ENCODE data around the gene WNT11. TPM values are rescaled to one million over a fixed set of nuclear protein-coding genes. Genes with fewer than 3 reads are reported as not detected.

WNT11 gene
- polyA plus RNA-seq, 1 of the 3 experiments (the other 2 are of a cell fraction) = 0.43 TPM

DNA sequence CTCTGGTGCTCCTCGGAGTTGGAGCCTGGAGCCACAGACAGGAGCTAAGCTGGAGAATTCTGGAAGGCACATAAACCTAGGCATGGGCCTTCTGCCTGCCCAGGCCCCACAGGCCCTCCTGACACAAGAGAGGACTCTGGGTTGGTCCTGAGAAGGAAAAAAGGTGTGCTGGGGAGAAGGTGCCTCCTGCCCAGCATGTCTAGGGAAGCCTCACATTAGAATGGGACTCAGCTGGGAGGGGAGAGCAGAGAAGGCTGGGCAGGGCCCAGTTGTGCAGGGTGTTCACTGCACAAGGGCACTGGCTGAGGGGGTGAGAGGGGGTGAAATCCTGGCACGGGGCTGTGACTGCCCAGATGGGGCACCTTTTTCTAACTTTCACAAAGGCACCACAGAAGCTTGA is 39.4 kb upstream of the WNT11 start:
- CTCF ChIA-PET = interaction anchor here (0.5 to 1.8 kb wide), 4 partner anchors 9 to 794 kb away, joined by 3 to 9 read pairs (median 5); no protein-coding TSS in a partner anchor
- Histone ChIP-seq H4K20me1 (ENCODE audit: insufficient read depth) (no peaks in the 10 kb centered on the region), H3K4me2 (no peak overlapping the region), H3K9ac (no peak overlapping the region), H3K9me2 (no peaks in the 10 kb centered on the region), H3K9me3 (no peaks in the 10 kb centered on the region), H3K27ac (ENCODE audit: low read depth in 2 of 2, low read length in 1 of 2) (no peak overlapping the region), H3F3A (replicated peaks; ENCODE audit: insufficient read depth) (no peaks in the 10 kb centered on the region), H3K36me3 (replicated peaks in 1 of 2; ENCODE audit: control insufficient read depth in 1 of 2, insufficient read depth in 2 of 2, low read length in 1 of 2) (no peaks in the 10 kb centered on the region), H3K27me3 (ENCODE audit: insufficient read depth) (no peaks in the 10 kb centered on the region), H3K79me2 (ENCODE audit: insufficient read depth) (no peaks in the 10 kb centered on the region), H2AFZ (ENCODE audit: low read depth) (no peak overlapping the region), H3K4me3 (ENCODE audit: low read depth in 2 of 2, low read length in 1 of 2) (no peak overlapping the region), H3K4me1 (ENCODE audit: control insufficient read depth in 1 of 2, insufficient read depth in 2 of 2, low read depth in 1 of 2, low read length in 1 of 2) (peaks cover 0 to 10% of the 10 kb centered on the region in 2 experiments; a peak in 1 of 4 replicates)
- 32% methylated on average over 2 of the region's 2 CpGs for WGBS (ENCODE audit: low lambda C conversion rate)
- TF ChIP-seq TCF12 (IDR thresholded peaks at IDR 0.05) (no peak), MXI1 (IDR thresholded peaks at IDR 0.05; ENCODE audit: low read depth, low read length) (no peak), ELF1 (IDR thresholded peaks at IDR 0.05) (no peak), MEF2A (IDR thresholded peaks at IDR 0.05; ENCODE audit: borderline replicate concordance, low read depth) (no peak), GABPA (IDR thresholded peaks at IDR 0.05; ENCODE audit: low read depth) (no peak), RFX5 (IDR thresholded peaks at IDR 0.05; ENCODE audit: low read length) (no peak), GATA2 (CRISPR knock-in tag; IDR thresholded peaks at IDR 0.05) (no peak), FOXJ3 (CRISPR knock-in tag; IDR thresholded peaks at IDR 0.05) (no peak), CHD2 (IDR thresholded peaks at IDR 0.05; ENCODE audit: low read length, partially characterized antibody) (no peak)
- TF ChIP-seq, protein P1, sequence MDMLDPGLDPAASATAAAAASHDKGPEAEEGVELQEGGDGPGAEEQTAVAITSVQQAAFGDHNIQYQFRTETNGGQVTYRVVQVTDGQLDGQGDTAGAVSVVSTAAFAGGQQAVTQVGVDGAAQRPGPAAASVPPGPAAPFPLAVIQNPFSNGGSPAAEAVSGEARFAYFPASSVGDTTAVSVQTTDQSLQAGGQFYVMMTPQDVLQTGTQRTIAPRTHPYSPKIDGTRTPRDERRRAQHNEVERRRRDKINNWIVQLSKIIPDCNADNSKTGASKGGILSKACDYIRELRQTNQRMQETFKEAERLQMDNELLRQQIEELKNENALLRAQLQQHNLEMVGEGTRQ (IDR thresholded peaks at IDR 0.05; ENCODE audit: borderline replicate concordance, low read depth, low read length) = no peak
- TF ChIP-seq, protein P2, sequence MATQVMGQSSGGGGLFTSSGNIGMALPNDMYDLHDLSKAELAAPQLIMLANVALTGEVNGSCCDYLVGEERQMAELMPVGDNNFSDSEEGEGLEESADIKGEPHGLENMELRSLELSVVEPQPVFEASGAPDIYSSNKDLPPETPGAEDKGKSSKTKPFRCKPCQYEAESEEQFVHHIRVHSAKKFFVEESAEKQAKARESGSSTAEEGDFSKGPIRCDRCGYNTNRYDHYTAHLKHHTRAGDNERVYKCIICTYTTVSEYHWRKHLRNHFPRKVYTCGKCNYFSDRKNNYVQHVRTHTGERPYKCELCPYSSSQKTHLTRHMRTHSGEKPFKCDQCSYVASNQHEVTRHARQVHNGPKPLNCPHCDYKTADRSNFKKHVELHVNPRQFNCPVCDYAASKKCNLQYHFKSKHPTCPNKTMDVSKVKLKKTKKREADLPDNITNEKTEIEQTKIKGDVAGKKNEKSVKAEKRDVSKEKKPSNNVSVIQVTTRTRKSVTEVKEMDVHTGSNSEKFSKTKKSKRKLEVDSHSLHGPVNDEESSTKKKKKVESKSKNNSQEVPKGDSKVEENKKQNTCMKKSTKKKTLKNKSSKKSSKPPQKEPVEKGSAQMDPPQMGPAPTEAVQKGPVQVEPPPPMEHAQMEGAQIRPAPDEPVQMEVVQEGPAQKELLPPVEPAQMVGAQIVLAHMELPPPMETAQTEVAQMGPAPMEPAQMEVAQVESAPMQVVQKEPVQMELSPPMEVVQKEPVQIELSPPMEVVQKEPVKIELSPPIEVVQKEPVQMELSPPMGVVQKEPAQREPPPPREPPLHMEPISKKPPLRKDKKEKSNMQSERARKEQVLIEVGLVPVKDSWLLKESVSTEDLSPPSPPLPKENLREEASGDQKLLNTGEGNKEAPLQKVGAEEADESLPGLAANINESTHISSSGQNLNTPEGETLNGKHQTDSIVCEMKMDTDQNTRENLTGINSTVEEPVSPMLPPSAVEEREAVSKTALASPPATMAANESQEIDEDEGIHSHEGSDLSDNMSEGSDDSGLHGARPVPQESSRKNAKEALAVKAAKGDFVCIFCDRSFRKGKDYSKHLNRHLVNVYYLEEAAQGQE (IDR thresholded peaks at IDR 0.05; ENCODE audit: low read depth, low read length) = no peak
- POLR2A ChIA-PET = interaction anchor here (1.0 kb wide), 1 partner anchor 10 kb away, joined by 3 read pairs; no protein-coding TSS in a partner anchor
- DNase-seq = no peak

DNA sequence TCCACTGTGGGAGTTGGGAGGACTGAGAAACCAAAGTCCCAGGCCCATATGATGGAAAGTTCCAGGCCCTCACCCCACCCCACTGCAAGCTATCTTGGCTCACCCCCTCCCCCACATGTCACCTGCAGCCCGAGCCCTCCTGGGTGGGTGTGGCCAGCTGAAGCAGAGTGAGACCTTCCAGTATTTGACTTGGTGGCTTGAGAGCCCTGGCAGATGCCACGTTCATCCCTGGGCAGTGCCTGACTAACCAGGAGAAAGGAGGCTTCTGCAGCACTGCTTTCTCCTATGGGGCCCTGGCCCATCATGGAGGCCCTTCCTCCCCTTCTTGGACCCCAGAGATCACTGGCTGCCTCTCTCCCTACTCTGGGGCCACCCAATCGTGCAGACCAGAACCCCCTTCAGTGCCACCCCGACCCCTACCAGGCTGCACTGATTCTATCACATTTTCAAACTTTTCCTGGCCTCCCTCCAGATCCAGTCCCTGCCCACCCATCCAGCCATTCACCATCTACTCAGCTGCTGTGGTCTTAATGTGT is 38.1 kb upstream of the WNT11 start:
- H3K9me3 ChIP-seq = no peaks in the 10 kb centered on the region
- H3F3A ChIP-seq (replicated peaks; ENCODE audit: insufficient read depth) = no peaks in the 10 kb centered on the region
- no peaks in the 10 kb centered on the region for H4K20me1 ChIP-seq (ENCODE audit: insufficient read depth)
- peaks cover 0 to 10% of the 10 kb centered on the region in 2 experiments; a peak in 1 of 4 replicates for H3K4me1 ChIP-seq (ENCODE audit: control insufficient read depth in 1 of 2, insufficient read depth in 2 of 2, low read depth in 1 of 2, low read length in 1 of 2)
- TF ChIP-seq, protein P1 (IDR thresholded peaks at IDR 0.05; ENCODE audit: borderline replicate concordance, low read depth, low read length) = no peak
- TF ChIP-seq TAF1 (IDR thresholded peaks at IDR 0.05; ENCODE audit: borderline replicate concordance, low read depth, low read length) (no peak), SMC3 (IDR thresholded peaks at IDR 0.05; ENCODE audit: low read depth, low read length) (no peak), MEF2A (IDR thresholded peaks at IDR 0.05; ENCODE audit: borderline replicate concordance, low read depth) (no peak), SIN3A (IDR thresholded peaks at IDR 0.05; ENCODE audit: borderline replicate concordance, low read depth, low read length) (no peak), RAD21 (IDR thresholded peaks at IDR 0.05; ENCODE audit: low read length) (no peak)
- H3K27me3 ChIP-seq (ENCODE audit: insufficient read depth) = no peaks in the 10 kb centered on the region
- POLR2A ChIA-PET = no interaction called here
- H3K79me2 ChIP-seq (ENCODE audit: insufficient read depth) = no peaks in the 10 kb centered on the region
- no peak overlapping the region for H3K9ac ChIP-seq
- H2AFZ ChIP-seq (ENCODE audit: low read depth) = no peak overlapping the region
- no peaks in the 10 kb centered on the region for H3K36me3 ChIP-seq (replicated peaks in 1 of 2; ENCODE audit: control insufficient read depth in 1 of 2, insufficient read depth in 2 of 2, low read length in 1 of 2)
- CTCF ChIA-PET = interaction anchor here (1.5 to 3.8 kb wide), 2 partner anchors 36 to 269 kb away, joined by 3 to 30 read pairs; no protein-coding TSS in a partner anchor
- no peak for DNase-seq
- H3K4me2 ChIP-seq = no peak overlapping the region
- H3K9me2 ChIP-seq = no peaks in the 10 kb centered on the region
- no peak overlapping the region for H3K4me3 ChIP-seq (ENCODE audit: low read depth in 2 of 2, low read length in 1 of 2)
- H3K27ac ChIP-seq (ENCODE audit: low read depth in 2 of 2, low read length in 1 of 2) = no peak overlapping the region
- WGBS (ENCODE audit: low lambda C conversion rate) = 45% methylated on average over 4 of the region's 4 CpGs
